Mucosa of gallbladder (tissue), 1 donor: ENCODE measurements around the gene PHF12. TPM values are rescaled to one million over a fixed set of nuclear protein-coding genes. Genes with fewer than 3 reads are reported as not detected.
"Not testable (repeated sequence)": the region's sequence is repeated elsewhere in the genome, so short reads cannot be mapped to it uniquely, and the experiment has no call there.

ENCODE experiments used
- DNase-seq: peaks from one replicate; pipeline ENCODE4 v3.0.0-alpha.2; 2020; ENCODE audit warnings: low spot score
- total RNA-seq: library from RNA; stranded (reverse); gene quantifications from one replicate; pipeline ENCODE4 v1.2.1, GENCODE V29; 2021
- donor health status: DM: no; HTN: no; CAD: no.

Gene PHF12
- total RNA-seq, 1 donor from 2014 or later = 44.5 TPM

GRCh38 chr17:28883967-28884702 lies 67.2 kb downstream of the PHF12 start:
- DNase-seq = no peak

- DNase-seq = no peak
Observed at GRCh38 chr17:28882154-28882895, 69.0 kb downstream of the PHF12 start.

DNA sequence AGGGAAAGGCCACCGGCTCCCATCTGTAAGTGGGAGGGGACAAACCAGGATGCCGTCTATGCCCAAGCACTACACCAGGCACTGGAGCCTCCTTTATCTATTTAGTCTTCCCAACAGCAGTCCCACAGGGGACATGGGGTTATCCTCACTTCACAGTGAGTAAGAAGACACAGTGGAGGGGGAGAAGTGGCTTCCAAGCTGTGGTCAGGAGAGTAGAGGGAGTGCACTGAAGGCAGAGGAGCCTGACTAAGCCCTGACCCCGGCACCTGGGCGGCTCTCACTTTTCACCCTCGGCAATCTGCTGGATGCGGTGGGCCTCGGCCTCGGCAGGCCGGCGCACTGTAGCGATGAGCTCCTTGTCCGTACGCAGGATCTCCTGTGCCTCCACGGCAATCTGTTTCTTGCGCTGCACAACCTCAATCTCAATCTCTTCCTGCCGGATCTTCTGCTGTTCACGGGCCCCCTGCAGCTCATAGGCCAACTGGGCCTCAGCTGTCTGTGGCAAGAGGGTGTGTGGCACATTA lies 69.7 kb downstream of the PHF12 start:
- DNase-seq = no peak

GRCh38 chr17:28880572-28880945 lies 70.8 kb downstream of the PHF12 start:
- DNase-seq = no peak

DNA sequence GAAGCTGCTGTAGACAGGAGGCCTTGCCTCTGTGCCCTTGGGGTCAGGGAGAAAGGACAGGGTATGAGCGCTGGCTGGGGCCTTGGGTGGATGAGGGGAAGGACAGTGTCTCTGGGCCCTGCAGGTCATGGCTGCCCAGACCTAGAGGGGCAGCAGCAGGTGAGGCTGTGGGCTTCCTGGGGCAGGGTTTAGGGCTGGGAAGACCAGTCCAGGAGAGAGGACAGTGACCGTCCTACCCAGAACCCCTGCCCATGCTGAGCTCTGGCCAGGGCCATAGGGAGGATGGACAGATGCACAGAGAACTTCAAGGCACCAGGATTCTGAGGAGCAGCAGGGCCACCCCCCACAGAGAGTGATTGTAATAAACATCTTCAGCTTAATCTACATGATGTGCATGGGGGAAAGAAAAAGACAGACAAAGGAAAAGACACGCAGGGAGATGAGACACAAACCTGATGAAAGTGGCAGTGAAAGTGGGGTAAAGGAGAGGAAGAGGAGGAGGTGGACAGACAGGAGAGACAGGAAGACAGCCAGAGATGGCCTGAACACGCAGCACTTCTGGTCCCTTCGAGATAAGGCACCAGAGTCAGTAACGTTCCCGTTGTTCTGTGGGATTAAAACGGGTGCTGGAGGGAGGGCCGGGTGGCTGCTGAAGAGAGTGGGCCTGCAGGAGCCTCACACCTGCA lies 71.3 kb downstream of the PHF12 start:
- DNase-seq = no peak

DNA sequence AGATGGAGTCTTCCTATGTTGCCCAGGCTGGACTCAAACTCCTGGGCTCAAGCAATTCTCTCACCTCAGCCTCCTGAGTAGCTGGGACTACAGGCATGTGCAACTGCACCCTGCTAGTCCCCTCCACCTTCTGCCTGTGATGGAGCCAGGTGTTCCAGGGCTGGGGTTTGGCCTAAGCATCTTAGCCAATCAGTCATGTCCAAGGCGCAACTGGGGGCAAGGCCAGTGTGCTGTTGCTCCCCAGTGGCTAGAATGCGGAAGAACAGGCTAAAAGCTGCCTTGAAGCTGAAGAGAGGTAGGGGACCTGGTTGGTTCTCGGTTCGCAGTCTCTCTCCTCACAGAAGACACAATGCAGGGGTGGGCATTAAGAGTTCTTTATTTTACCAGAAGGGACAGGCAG lies 72.3 kb downstream of the PHF12 start:
- no peak for DNase-seq

GRCh38 chr17:28878158-28878910 lies 73.0 kb downstream of the PHF12 start:
- DNase-seq = no peak

GRCh38 chr17:28877150-28877711 lies 74.1 kb downstream of the PHF12 start:
- DNase-seq = not testable (repeated sequence)

DNA sequence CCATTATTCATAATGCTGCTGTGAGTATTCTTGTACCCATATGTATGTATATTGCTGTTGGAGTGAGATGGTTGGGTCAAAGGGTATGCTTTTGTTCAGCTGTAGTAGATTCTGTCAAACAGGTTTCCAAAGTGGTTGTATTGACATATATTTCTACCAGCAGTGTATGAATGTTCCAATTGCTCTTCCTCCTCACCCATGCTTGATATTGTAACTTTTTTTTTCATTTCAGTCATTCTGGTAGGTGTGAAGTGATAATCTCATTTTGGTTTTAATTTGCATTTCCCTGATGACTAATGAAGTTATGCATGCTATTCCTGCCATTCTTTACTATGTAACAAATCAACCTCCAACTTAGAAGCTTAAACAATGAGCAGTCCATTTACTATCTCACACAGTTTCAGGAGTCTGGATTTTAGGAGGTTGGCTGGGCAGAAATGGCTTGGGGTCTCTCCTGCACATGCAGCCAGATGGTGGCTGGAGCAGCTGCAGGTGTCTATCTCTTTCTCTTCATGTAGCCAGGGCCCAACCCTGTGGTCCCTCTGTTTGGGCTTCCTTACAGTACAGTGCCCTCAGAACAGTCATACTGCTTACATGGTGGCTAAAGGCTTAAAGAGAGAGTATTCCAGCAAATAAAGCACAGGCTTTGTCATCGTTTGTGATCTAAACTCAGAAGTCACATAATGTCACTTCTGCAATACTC lies 75.3 kb downstream of the PHF12 start:
- DNase-seq = no peak

GRCh38 chr17:28874750-28875149 lies 76.6 kb downstream of the PHF12 start:
- no peak for DNase-seq

DNA sequence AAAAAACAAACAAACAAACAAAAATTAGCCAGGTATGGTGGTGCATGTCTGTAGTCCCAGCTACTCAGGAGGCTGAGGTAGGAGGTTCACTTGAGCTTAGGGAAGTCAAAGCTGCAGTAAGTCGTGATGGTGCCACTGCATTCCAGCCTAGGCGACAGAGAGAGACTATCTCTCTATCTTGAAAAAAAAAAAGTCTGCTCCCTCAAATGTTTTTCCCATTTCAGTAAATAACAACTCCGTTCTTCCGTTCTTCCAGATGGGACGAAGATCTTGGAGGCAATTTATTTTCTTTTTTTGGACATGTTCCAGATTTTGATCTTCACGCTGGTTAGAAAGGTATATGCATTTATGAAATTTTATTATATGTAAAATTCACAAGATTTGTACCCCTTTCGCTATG lies 77.5 kb downstream of the PHF12 start:
- DNase-seq = no peak

GRCh38 chr17:28871056-28871579 lies 80.2 kb downstream of the PHF12 start:
- DNase-seq = no peak

DNA sequence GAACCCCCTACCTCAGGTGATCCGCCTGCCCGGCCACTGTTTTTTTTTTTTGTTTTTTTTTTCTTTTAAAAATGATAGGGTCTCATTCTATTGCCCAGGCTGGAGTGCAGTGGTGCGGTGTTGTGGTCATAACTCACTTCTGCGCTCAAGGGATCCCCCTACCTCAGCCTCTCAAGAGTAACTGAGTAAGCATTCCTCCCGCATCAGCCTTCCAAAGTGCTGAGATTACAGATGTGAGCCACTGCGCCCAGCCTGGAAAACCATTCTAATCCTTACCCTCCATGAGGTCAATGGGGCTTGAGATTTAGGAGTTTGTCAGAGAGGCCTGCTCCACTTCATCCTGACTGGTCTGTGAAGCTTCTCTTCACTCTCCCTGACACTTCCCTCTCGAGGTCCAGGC lies 84.0 kb downstream of the PHF12 start:
- no peak for DNase-seq

DNA sequence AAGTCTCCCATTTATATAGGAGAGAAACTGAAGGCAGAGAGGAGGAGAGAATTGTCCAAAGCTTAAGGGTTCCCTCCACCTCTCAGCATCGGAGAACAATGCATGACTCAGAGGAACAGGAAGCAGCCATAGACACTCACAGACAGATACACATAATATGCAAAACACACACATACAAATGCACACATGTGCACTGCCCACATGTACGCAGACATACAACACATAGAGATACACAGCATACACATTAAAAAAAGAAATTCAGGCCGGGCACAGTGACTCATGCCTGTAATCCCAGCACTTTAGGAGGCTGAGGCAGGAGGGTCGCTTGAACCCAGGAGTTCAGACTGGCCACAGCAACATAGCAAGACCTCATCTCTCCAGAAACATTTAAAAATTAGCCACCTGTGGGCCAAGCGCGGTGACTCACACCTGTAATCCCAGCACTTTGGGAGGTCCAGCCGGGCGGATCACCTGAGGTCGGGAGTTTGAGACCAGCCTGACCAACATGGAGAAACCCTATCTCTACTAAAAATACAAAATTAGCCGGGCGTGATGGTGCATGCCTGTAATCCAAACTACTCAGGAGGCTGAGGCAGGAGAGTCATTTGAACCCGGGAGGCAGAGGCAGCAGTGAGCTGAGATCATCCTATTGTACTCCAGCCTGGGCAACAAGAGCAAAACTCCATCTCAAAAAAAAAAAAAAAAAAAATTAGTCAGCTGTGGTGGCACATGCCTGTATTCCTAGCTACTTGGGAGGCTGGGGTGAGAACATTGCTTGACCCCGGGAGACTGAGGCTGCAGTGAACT lies 85.2 kb downstream of the PHF12 start:
- no peak for DNase-seq

GRCh38 chr17:28864991-28865849 lies 86.1 kb downstream of the PHF12 start:
- no peak for DNase-seq

DNA sequence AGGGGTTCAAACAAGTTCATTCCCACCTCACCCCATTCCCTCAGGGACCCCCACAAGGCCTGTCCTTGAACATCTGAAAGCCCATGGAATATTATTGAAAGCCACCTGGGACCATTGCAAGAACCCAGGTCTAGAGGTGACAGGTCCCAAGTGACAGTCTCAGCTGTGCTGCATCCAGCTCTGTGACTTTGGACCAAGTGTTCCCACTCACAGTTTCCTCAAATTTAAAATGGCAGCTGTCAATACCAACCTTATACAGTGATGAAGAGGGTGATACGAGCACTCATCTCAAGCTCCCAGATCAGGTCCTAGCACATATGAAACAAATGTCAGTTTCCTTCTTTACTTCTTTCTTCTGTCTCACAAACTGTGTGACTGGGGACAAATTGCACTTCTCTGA lies 87.4 kb downstream of the PHF12 start:
- no peak for DNase-seq

- no peak for DNase-seq
Observed at GRCh38 chr17:28862561-28862960, 88.8 kb downstream of the PHF12 start.

DNA sequence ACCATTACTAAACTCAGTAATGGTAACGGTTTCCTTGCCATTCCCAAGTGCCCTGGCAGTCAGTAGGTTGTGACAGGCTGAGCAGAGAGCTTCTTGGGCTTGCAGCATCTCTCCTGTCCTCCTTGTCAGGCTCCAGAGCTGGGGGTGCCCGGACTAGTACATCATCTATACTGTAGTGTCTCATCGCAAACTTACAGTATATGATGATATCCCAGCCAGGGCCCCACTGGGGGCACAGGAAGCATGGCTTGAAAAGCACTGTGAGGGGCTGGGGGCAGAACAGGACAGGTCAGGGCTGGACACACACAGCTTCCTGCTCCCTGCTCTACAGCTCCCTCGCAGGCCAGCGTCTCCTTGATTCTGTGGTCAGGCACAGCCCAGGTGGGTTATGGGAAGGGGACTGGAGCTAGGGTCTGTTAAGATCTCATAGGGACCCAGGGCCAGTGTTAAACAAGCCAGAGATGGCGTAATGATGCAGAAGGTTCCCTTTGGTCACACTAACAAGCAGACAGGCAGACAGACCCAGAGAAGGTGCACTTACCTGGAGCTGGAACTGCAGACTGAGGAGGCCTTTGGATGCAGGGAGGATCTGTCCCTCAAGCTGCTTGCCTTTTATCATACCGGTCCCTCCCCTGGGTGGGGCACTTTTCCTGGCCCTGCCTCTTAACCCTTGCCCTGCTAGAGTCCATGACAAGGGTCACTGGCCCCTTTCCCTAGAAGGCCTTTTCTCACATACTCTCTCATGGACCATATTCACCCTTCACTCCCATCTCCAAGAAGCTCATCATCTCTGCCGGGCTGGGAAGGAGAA lies 89.7 kb downstream of the PHF12 start:
- no peak for DNase-seq
